HG03066 (cell line): ENCODE data around the gene GPN3.
"Not testable (repeated sequence)": the region's sequence is repeated elsewhere in the genome, so short reads cannot be mapped to it uniquely, and the experiment has no call there.

Experiments
- ATAC-seq: cut with Tn5 transposase; IDR thresholded peaks from one replicate; pipeline ENCODE4 v1.9.1; 2021; ENCODE audit warnings: low read depth; ENCODE audit not compliant: unreplicated experiment

GPN3 gene

DNA sequence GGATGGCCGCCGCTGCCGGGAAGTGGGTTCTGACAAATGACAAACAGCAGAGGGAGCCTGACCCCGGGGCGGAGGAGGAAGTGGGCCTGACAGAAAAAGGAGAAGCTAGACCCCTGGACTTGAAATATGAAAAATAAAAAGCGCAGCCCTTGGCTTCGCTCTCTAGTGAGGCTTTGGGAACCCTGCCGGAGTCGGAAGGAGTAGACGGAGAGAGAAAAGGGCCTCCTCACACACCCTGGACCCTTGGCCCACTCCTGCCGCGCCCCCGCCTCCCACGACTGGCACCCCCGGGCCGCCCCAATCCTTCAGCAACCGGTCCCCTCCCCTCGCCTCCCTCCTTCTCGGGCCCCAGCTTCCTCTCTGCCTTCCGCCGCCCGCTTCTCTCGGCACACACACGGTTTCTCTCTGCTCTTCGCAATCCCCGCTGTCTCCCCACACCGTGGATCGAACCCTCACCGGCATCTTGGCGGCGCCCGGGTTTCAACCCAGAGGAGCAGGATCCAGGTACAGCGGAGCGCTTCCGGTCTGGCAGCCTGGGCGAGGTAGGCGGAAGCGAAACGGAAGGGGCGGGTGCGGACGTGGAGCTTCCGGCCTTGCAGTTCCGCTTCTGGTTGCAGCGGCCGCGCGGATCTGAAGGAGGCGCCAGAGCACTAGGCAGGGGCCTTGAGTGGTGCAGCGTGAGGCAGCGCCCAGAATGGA, 18.1 kb downstream of the GPN3 start, which contains the start of gene ARPC3:
Gene ARPC3, minus strand, starts transcription at position 539 of the 699 bp plus-strand sequence. Its CDS starts 77 bp downstream, at position 462.
- peak; percentile 92 for ATAC-seq

- no peak for ATAC-seq
Measured at GRCh38 chr12:110444455-110444854, 23.6 kb downstream of the GPN3 start.

- no peak for ATAC-seq
Measured at GRCh38 chr12:110436231-110436630, 31.8 kb downstream of the GPN3 start.

GRCh38 chr12:110431957-110432587, 36.0 kb downstream of the GPN3 start:
- no peak for ATAC-seq

DNA sequence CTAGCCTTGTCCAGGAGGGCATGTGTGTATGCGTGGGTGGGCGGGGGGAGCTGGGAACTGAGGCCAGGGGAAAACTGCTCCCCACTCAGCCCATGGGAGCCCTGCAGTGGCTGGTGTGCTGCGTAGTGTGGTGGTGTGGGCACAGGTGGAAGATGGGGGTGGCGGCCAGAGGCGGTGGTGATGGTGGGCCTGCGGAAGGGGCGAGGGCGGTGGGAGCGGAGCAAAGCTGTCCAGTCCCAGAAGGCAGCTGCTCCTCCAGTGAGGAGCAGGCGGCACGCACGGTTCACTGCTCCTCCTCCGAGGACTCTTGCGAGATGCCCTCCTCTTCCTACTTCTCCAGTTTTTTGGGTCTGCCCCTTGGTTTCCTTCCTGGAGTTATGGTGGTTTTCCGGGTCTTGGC, 38.4 kb downstream of the GPN3 start:
- ATAC-seq, result not testable (repeated sequence)

DNA sequence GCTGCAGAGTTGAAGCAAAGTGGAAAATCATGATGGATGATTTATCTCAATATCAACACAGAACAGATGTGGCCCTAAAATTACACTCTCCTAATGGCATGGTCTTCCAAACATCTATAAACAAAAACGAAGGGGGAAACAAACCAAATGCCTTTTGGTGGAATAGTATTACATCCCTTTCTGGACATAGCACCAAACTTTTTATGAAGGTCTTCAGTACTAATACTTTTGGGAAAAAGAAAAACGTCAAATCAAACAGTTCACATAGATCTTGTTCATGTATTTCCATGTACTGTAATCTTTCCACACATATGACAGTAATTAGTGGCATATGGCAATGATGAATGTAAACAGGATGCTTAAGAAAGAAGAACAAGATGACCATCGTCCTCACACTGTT, 41.7 kb downstream of the GPN3 start:
- no peak for ATAC-seq

DNA sequence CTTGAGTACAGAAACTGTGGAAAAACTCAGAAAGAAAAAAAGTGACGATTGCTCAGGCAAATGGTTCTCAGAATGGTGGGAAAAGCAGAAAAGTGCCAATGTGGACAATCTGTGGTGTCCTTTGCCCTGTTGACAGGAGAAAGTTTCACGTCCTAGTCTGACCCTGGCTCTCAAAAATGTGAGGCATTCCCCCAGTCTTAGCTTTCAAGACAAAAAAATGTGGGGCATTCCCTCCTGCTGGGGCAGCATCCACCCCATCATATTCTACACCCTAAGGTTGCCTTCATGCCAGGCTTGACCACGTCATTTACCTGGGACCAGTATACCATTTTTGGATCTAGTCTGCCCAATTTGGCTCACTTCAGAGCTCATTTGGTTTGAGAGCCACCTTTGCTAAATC, 43.8 kb downstream of the GPN3 start:
- no peak for ATAC-seq

GRCh38 chr12:110421701-110422100, 46.4 kb downstream of the GPN3 start:
- no peak for ATAC-seq

DNA sequence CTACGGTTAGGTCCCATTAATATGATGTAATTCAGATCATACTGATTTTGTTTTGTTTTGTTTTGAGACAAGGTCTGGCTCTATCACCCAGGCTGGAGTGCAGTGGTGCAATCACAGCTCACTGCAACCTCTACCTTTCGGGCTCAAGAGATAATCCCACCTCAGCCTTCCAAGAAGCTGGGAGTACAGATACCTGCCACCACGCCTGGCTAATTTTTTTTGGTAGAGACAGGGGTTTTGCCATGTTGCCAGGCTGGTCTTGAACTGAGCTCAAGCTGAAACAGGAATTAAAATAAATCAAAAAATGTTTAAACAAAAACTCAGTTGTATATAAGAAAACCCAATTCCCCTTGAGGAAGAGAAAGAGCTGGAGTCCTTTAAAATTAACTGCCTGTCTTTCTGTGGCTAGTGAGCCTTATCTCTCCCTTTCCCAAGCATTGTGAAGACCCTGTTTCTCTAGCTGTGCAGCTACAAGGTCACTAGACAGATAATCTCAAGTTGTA, 46.8 kb downstream of the GPN3 start:
- no peak for ATAC-seq

DNA sequence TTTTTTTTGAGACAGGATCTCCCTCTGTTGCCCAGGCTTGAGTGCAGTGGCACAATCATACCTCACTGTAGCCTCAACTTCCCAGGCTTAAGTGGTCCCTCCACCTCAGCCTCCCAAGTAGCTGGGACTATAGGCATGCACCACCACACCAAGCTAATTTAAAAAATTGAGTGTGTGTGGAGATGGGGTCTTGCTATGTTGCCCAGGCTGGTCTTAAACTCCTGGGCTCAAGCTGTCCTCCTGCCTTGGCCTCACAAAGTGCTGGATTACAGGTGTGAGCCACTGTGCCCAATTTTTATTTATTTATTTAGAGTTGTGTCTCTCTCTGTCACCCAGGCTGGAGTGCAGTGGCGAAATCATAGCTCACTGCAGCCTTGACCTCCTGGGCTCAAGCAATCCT, 47.4 kb downstream of the GPN3 start:
- not testable (repeated sequence) for ATAC-seq

DNA sequence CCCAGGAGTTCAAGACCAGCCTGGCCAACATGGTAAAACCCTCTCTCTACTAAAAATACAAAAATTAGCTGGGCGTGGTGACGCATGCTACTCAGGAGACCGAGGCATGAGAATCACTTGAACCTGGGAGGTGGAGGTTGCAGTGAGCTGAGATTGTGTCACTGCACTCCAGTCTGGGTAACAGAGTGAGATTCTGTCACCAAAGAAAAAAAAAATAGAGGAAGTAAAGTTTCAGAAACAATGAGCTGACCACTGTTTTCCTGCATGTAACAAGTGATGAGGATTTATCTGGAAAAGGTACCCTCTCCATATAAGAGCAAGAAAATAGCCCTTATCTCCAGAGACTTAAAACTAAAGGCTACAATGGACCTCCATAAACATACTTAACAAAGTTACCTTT, 50.9 kb downstream of the GPN3 start:
- not testable (repeated sequence) for ATAC-seq

GRCh38 chr12:110410086-110410485, 58.0 kb downstream of the GPN3 start:
- not testable (repeated sequence) for ATAC-seq

DNA sequence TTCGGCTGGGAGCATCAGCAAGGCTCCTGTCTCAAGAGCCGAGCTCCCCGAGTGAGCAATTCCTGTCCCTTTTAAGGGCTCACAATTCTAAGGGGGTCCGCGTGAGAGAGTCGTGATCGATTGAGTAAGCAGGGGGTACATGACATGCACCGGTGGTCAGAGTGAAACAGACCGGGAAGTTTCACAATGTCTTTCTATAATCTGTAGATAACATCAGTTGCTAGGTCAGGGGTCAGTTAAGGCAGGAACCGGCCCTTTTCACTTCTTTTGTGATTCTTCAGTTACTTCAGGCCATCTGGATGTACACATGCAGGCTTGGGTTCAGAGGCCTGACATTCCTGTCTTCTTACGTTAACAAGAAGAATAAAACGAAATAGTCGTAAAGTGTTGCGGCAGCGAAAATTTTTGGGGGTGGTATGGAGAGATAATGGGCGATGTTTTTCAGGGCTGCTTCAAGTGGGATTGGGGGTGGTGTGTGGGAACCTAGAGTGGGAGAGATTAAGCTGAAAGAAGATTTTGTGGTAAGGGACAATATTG, 62.9 kb downstream of the GPN3 start:
- not testable (repeated sequence) for ATAC-seq

GRCh38 chr12:110403976-110404682, 63.9 kb downstream of the GPN3 start:
- peak; percentile 50 for ATAC-seq

- ATAC-seq, result peak; percentile 72
Measured at GRCh38 chr12:110403146-110403975, 64.7 kb downstream of the GPN3 start, which contains the start of gene ANAPC7. Gene ANAPC7, minus strand, starts transcription at chr12:110403708. Its CDS starts 81 bp downstream, at chr12:110403627.
